OCI-LY1 (cell line): ENCODE data around the gene SLC24A4.

ENCODE experiments used
- CTCF ChIP-seq: fragments of 200-600 bp; sonication (generic), shearing (Covaris generic); IDR thresholded peaks from 2 replicates; pipeline ENCODE4 v1.5.1; 2017; ENCODE audit warnings: mild to moderate bottlenecking, antibody characterized with exemption, low read length, moderate library complexity, mixed read lengths
- EZH2 ChIP-seq: fragments of 200-600 bp; sonication (generic), shearing (Covaris generic); IDR thresholded peaks from 2 replicates; pipeline ENCODE4 v1.8.0; 2017; ENCODE audit warnings: borderline replicate concordance, mixed run types, mild to moderate bottlenecking, antibody characterized with exemption, low read length, moderate library complexity, mixed read lengths

GRCh38 chr14:92475451-92476187, 152.7 kb downstream of the SLC24A4 start:
- no peak for TF ChIP-seq CTCF
- TF ChIP-seq EZH2 = no peak
